Measurements from ENCODE around the gene RP2. TPM values are rescaled to one million over a fixed set of nuclear protein-coding genes. Genes with fewer than 3 reads are reported as not detected.

The RP2 gene
- total RNA-seq, 1 experiment from 2014 or later = 32.7 TPM

GRCh38 chrX:46903458-46904242, 66.8 kb downstream of the RP2 start:
- POLR2A ChIA-PET = no interaction called here
- no peak overlapping the region for H3K27ac Mint-ChIP-seq (ENCODE audit: unreplicated experiment)
- intact Hi-C loops (cut with micrococcal nuclease; ENCODE audit: unreplicated experiment) = loop anchor here (1.0 kb wide), 3 partner anchors 75 to 190 kb away; no protein-coding TSS in a partner anchor

GRCh38 chrX:46904626-46905025, 67.8 kb downstream of the RP2 start:
- no peaks in the 10 kb centered on the region for H3K9me3 ChIP-seq
- DNase-seq = no peak
- H3K27me3 ChIP-seq (replicated peaks; ENCODE audit: control insufficient read depth, insufficient read depth, low read length) = no peaks in the 10 kb centered on the region
- H3K4me3 ChIP-seq (ENCODE audit: low read depth, low read length) = no peak overlapping the region
- ChIA-PET POLR2A (no interaction called here), CTCF (interaction anchor here (1.2 to 1.7 kb wide), 2 partner anchors 146 to 189 kb away, joined by 4 to 12 read pairs; partner anchors contain the start of gene SLC9A7)
- no peak overlapping the region for H3K27ac Mint-ChIP-seq (ENCODE audit: unreplicated experiment)
- BruUV-seq (replicated peaks) = no TSS peak
- no peak overlapping the region for H3K4me3 Mint-ChIP-seq (ENCODE audit: unreplicated experiment)
- H3K27me3 Mint-ChIP-seq (ENCODE audit: insufficient read depth, unreplicated experiment) = no peaks in the 10 kb centered on the region
- H3K4me1 ChIP-seq = peaks cover 4% of the 10 kb centered on the region; the same call in 1 of the 2 replicates
- H3K9me3 Mint-ChIP-seq (ENCODE audit: unreplicated experiment) = no peaks in the 10 kb centered on the region
- no peaks in the 10 kb centered on the region for H3K36me3 Mint-ChIP-seq (ENCODE audit: insufficient read depth, unreplicated experiment)
- intact Hi-C loops (cut with micrococcal nuclease; ENCODE audit: unreplicated experiment) = loop anchor here (1.0 kb wide), 1 partner anchor 126 kb away; no protein-coding TSS in a partner anchor
- H3K4me1 Mint-ChIP-seq (ENCODE audit: low read depth, unreplicated experiment) = no peaks in the 10 kb centered on the region
- no peaks in the 10 kb centered on the region for H3K36me3 ChIP-seq (ENCODE audit: control insufficient read depth, insufficient read depth, low read length)
- no peak for TF ChIP-seq CTCF (IDR thresholded peaks at IDR 0.05; ENCODE audit: insufficient read depth in 1 of 2, low read depth in 1 of 2, low read length in 1 of 2, severe bottlenecking in 1 of 2, unreplicated experiment in 1 of 2)

More at GRCh38 chrX:46903458-46904242, 66.8 kb downstream of the RP2 start:
- DNase-seq = peak; percentile 81 to 82
- no peaks in the 10 kb centered on the region for H3K9me3 ChIP-seq
- CTCF ChIA-PET = interaction anchor here (1.0 to 1.7 kb wide), 5 partner anchors 9 to 190 kb away, joined by 3 to 12 read pairs (median 4); partner anchors contain the start of genes JADE3 and SLC9A7
- Mint-ChIP-seq H3K36me3 (ENCODE audit: insufficient read depth, unreplicated experiment) (no peaks in the 10 kb centered on the region), H3K4me1 (ENCODE audit: low read depth, unreplicated experiment) (no peaks in the 10 kb centered on the region), H3K9me3 (ENCODE audit: unreplicated experiment) (no peaks in the 10 kb centered on the region), H3K27me3 (ENCODE audit: insufficient read depth, unreplicated experiment) (no peaks in the 10 kb centered on the region), H3K4me3 (ENCODE audit: unreplicated experiment) (peak overlapping the region; percentile 76)
- peak; percentile 43 to 87 for TF ChIP-seq CTCF (IDR thresholded peaks at IDR 0.05; ENCODE audit: insufficient read depth in 1 of 2, low read depth in 1 of 2, low read length in 1 of 2, severe bottlenecking in 1 of 2, unreplicated experiment in 1 of 2)
- no peaks in the 10 kb centered on the region for H3K36me3 ChIP-seq (ENCODE audit: control insufficient read depth, insufficient read depth, low read length)
- no peaks in the 10 kb centered on the region for H3K27me3 ChIP-seq (replicated peaks; ENCODE audit: control insufficient read depth, insufficient read depth, low read length)
- H3K4me3 ChIP-seq (ENCODE audit: low read depth, low read length) = peak overlapping the region; percentile 39
- peaks cover 4% of the 10 kb centered on the region; the same call in 1 of the 2 replicates for H3K4me1 ChIP-seq
- BruUV-seq (replicated peaks) = no TSS peak

- CTCF ChIA-PET = no interaction called here
- Histone ChIP-seq H3K4me1 (no peaks in the 10 kb centered on the region), H3K4me3 (ENCODE audit: low read depth, low read length) (no peak overlapping the region), H3K27me3 (replicated peaks; ENCODE audit: control insufficient read depth, insufficient read depth, low read length) (no peaks in the 10 kb centered on the region), H3K9me3 (no peaks in the 10 kb centered on the region), H3K36me3 (ENCODE audit: control insufficient read depth, insufficient read depth, low read length) (no peaks in the 10 kb centered on the region)
- Mint-ChIP-seq H3K27me3 (ENCODE audit: insufficient read depth, unreplicated experiment) (no peaks in the 10 kb centered on the region), H3K36me3 (ENCODE audit: insufficient read depth, unreplicated experiment) (no peaks in the 10 kb centered on the region), H3K9me3 (ENCODE audit: unreplicated experiment) (no peaks in the 10 kb centered on the region), H3K4me1 (ENCODE audit: low read depth, unreplicated experiment) (no peaks in the 10 kb centered on the region), H3K27ac (ENCODE audit: unreplicated experiment) (no peak overlapping the region), H3K4me3 (ENCODE audit: unreplicated experiment) (no peak overlapping the region)
- TF ChIP-seq CTCF (IDR thresholded peaks at IDR 0.05; ENCODE audit: insufficient read depth in 1 of 2, low read depth in 1 of 2, low read length in 1 of 2, severe bottlenecking in 1 of 2, unreplicated experiment in 1 of 2) = no peak
- intact Hi-C loops (cut with micrococcal nuclease; ENCODE audit: unreplicated experiment) = no loop called here
- POLR2A ChIA-PET = no interaction called here
- DNase-seq = no peak
- no TSS peak for BruUV-seq (replicated peaks)
Observed at GRCh38 chrX:46910415-46910814, 73.6 kb downstream of the RP2 start.

Data from Caco-2 (cell line).